ENCODE results near the gene ARPC1A. TPM values are rescaled to one million over a fixed set of nuclear protein-coding genes. Genes with fewer than 3 reads are reported as not detected.
"Not testable (repeated sequence)": the region's sequence is repeated elsewhere in the genome, so short reads cannot be mapped to it uniquely, and the experiment has no call there.

Gene ARPC1A
- total and polyA plus RNA-seq, 12 donors: 93.1 to 213 (median 134) TPM

DNA sequence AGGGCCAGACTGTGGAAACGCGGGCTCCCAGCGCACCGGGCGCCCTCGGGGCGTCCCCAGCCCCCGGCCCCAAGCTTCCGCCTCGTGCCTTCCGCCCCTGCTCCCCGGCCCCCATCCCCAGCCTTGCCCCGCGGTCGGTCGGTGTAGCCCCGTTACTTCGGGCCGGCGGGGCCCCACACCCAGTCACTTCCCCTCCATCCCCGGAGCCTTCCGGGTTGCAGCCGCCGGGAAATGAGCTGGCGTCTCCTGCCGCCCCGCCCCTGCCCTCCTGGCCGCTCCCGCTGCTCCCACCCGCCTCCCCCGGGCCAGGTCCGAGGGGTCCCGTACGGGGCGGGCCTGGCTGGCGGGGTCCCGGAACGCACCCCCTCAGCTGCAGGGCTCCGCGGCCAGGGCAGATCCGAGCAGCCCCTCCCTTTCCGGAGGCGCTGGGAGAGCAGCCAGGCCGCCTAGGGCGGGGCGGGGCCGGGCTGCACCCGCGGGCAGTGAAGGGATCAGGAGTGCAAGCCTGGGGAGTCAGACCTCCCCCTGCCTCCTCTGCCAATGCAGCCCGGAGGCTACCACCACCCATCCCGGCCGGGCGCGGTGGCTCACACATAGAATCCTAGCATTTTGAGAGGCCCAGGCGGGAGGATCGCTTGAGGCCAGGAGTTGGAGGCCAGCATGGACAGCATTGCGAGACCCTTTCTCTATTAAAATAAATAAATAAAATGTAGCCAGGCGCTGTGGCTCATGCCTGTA, 49.5 kb downstream of the ARPC1A start:
- intact Hi-C loops (cut with DNase I): loop anchor here in 2 of 10 donors (2.0 to 10.0 kb wide), 2 partner anchors 34 to 130 kb away; partner anchors contain the start of genes BUD31 (in 1 of the 2), PDAP1 (in 1 of the 2), ZKSCAN5 (in 1 of the 2) and ZNF394 (in 1 of the 2)
- Histone ChIP-seq H3K9me3 (no peaks in the 10 kb centered on the region), H3K36me3 (peaks cover 0 to 31% (median 0%) of the 10 kb centered on the region in 9 donors), H3K27ac (peak overlapping the region; percentile 91 to 98 (median 97)), H3K4me1 (peaks cover 5 to 66% (median 42%) of the 10 kb centered on the region in 9 donors), H3K27me3 (no peaks in the 10 kb centered on the region), H3K4me3 (peak overlapping the region; percentile 75 to 97 (median 90))
- ATAC-seq (peak; percentile 70 to 82 (median 76)), DNase-seq (peak; percentile 81 to 87)
- 5 to 6% methylated on average over 42 to 58 of the region's 58 CpGs for WGBS, 2 donors
- TF ChIP-seq, protein P1, sequence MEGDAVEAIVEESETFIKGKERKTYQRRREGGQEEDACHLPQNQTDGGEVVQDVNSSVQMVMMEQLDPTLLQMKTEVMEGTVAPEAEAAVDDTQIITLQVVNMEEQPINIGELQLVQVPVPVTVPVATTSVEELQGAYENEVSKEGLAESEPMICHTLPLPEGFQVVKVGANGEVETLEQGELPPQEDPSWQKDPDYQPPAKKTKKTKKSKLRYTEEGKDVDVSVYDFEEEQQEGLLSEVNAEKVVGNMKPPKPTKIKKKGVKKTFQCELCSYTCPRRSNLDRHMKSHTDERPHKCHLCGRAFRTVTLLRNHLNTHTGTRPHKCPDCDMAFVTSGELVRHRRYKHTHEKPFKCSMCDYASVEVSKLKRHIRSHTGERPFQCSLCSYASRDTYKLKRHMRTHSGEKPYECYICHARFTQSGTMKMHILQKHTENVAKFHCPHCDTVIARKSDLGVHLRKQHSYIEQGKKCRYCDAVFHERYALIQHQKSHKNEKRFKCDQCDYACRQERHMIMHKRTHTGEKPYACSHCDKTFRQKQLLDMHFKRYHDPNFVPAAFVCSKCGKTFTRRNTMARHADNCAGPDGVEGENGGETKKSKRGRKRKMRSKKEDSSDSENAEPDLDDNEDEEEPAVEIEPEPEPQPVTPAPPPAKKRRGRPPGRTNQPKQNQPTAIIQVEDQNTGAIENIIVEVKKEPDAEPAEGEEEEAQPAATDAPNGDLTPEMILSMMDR (IDR thresholded peaks at IDR 0.05): no peak

DNA sequence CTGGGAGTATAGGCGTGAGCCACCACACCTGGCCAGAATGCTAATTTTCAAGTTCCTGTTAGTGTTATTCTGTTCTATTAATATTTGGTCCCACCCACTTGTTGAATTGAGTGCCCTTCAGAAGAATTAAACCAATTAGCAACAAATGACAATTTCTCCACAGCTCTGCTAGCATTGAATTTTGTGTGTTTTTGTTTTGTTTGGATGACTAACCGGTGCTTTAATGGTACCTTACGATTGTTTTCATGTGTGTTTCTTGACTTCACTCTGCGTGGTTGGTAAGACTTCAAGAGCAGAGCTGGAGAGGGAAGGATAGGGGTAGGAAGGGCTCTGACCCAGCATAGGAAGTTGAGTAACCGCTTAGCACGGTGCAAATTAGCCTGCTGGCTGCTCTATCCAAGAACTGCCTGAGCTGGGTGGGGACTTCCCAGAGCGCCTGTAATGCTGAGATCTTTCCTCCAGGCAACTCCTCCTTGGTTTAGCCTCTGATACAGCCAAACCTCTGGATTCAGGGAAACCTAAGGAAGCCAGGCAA, 53.4 kb downstream of the ARPC1A start:
- peak; percentile 60 to 82 (median 70) for ATAC-seq
- peaks cover 0 to 62% (median 0%) of the 10 kb centered on the region in 9 donors for H3K36me3 ChIP-seq
- WGBS, 2 donors: 38 to 49% methylated on average over 7 of the region's 7 CpGs
- no peaks in the 10 kb centered on the region for H3K27me3 ChIP-seq
- H3K4me1 ChIP-seq: peaks cover 14 to 84% (median 51%) of the 10 kb centered on the region in 9 donors
- peak overlapping the region; percentile 61 to 97 (median 89) for H3K27ac ChIP-seq
- peak; percentile 47 to 82 for DNase-seq
- H3K4me3 ChIP-seq: peak overlapping the region in 8 of 10 donors; percentile 2 to 50 (median 34)
- H3K9me3 ChIP-seq: no peaks in the 10 kb centered on the region
- intact Hi-C loops (cut with DNase I): loop anchor here in 1 of 10 donors (10.0 kb wide), 1 partner anchor 126 kb away; the partner anchor contains the start of genes ZKSCAN5 and ZNF394
- TF ChIP-seq, protein P1 (IDR thresholded peaks at IDR 0.05): no peak

DNA sequence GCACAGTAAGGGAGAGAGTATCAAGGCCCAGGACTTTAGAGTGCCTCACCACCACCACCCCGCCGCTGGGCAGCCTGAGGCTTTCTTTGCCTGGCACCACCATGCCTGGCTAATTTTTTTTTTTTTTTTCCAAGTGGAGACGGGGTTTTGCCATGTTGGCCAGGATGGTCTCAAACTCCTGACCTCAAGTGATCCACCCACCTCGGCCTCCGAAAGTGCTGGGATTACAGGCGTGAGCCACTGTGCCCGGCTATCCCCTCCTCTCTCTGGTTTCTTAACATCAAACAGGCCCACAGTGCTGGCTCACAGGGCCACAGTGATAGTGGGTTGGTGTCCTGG, 54.0 kb downstream of the ARPC1A start:
- H3K4me1 ChIP-seq: peaks cover 14 to 89% (median 51%) of the 10 kb centered on the region in 9 donors
- H3K4me3 ChIP-seq: peak overlapping the region in 9 of 10 donors; percentile 2 to 50 (median 33)
- 47 to 62% methylated on average over 7 of the region's 7 CpGs for WGBS, 2 donors
- not testable (repeated sequence) for ATAC-seq, H3K27me3 ChIP-seq, H3K9me3 ChIP-seq, DNase-seq
- peak overlapping the region; percentile 61 to 97 (median 89) for H3K27ac ChIP-seq
- intact Hi-C loops (cut with DNase I): loop anchor here in 1 of 10 donors (10.0 kb wide), 1 partner anchor 125 kb away; the partner anchor contains the start of genes ZKSCAN5 and ZNF394
- peaks cover 0 to 66% (median 0%) of the 10 kb centered on the region in 9 donors for H3K36me3 ChIP-seq

DNA sequence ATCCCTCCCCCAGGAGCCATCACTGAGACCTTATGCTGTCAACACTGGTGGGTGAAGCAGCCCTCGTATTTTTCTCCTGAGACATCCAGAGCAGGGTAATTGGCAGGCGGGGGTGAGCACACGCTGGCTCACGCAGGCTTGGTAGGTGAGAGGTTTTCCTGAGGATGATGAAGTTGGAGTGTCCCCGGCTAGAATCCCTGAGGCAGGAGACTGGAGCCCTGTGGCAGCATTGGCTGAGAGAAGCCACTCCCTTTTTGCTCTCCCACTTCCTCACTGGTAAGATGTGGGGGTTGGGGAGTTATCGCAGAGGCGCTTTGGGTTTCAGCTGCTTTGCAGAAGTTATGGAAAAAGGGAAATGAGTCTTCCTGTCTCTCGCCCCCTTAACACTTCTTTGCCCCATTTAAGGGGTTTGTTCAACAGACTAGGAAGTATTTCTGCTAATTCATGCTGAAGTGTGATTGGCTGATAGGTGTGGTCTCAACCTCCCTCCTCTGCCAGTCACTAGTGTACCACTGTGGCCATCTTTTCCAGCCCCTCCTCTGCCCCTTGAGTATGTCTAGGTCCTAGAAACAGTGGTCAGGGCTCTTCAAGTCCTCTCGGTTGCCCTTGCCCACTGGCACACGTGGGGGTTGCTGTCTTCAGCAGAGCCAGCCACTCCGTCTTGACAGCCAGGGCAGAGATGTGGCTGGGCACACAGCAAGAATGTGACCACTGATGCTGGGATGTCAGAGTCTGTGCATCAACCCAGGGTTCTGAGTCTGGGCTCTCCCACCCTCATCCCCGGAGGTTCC, 54.5 kb downstream of the ARPC1A start:
- TF ChIP-seq, protein P1 (IDR thresholded peaks at IDR 0.05): no peak
- WGBS, 2 donors: 40 to 45% methylated on average over 12 of the region's 12 CpGs
- intact Hi-C loops (cut with DNase I): no loop called here
- peaks cover 0 to 66% (median 0%) of the 10 kb centered on the region in 9 donors for H3K36me3 ChIP-seq
- H3K27ac ChIP-seq: peak overlapping the region; percentile 61 to 97 (median 89)
- H3K27me3 ChIP-seq: no peaks in the 10 kb centered on the region
- no peaks in the 10 kb centered on the region for H3K9me3 ChIP-seq
- DNase-seq: peak in 1 of 2 donors; percentile 59
- H3K4me1 ChIP-seq: peaks cover 14 to 90% (median 51%) of the 10 kb centered on the region in 9 donors
- peak overlapping the region in 9 of 10 donors; percentile 2 to 50 (median 33) for H3K4me3 ChIP-seq
- peak; percentile 26 to 72 (median 56) for ATAC-seq

All from heart right ventricle (tissue), 16 donors.